HTR-8/SVneo (cell line): ENCODE results near the gene PPP1CA.
"Not testable (repeated sequence)": the region's sequence is repeated elsewhere in the genome, so short reads cannot be mapped to it uniquely, and the experiment has no call there.

Experiments used
- DNase-seq: peaks from one replicate; pipeline ENCODE4 v3.0.0; 2011; ENCODE audit warnings: low spot score, mixed read lengths; ENCODE audit not compliant: insufficient read length
- FAIRE-seq: peaks from 2 replicates; lab custom pipeline; 2011; peaks lifted over from hg19 to GRCh38; lab: Jason Lieb, UNC

Gene PPP1CA

GRCh38 chr11:67435031-67435726 lies 33.5 kb upstream of the PPP1CA start:
- FAIRE-seq (no peak), DNase-seq (no peak)

- FAIRE-seq (peak; percentile 63), DNase-seq (no peak)
Measured at GRCh38 chr11:67434395-67434881, 32.8 kb upstream of the PPP1CA start.

- DNase-seq (no peak), FAIRE-seq (peak; percentile 57)
Measured at GRCh38 chr11:67433536-67434394, 32.1 kb upstream of the PPP1CA start.

- DNase-seq (no peak), FAIRE-seq (no peak)
Measured at GRCh38 chr11:67432655-67433349, 31.1 kb upstream of the PPP1CA start.

GRCh38 chr11:67431346-67432249 lies 29.9 kb upstream of the PPP1CA start:
- FAIRE-seq (peak; percentile 54), DNase-seq (no peak)

- no peak for FAIRE-seq
- DNase-seq, result no peak
Measured at GRCh38 chr11:67429722-67430121, 28.1 kb upstream of the PPP1CA start.

GRCh38 chr11:67429038-67429668 lies 27.5 kb upstream of the PPP1CA start:
- FAIRE-seq (peak; percentile 70), DNase-seq (no peak)

- FAIRE-seq (peak; percentile 99), DNase-seq (peak; percentile 100)
Measured at GRCh38 chr11:67428052-67429001, 26.7 kb upstream of the PPP1CA start, which contains the start of gene RPS6KB2. Gene RPS6KB2, plus strand, starts transcription at chr11:67428494. Its CDS starts 52 bp downstream, at chr11:67428546.

GRCh38 chr11:67427364-67427859 lies 25.8 kb upstream of the PPP1CA start:
- FAIRE-seq, result peak; percentile 69

GRCh38 chr11:67423891-67424613 lies 22.4 kb upstream of the PPP1CA start:
- no peak for DNase-seq
- FAIRE-seq, result no peak

More at GRCh38 chr11:67427364-67427859, 25.8 kb upstream of the PPP1CA start:
- DNase-seq, result not testable (repeated sequence)

GRCh38 chr11:67423466-67423865 lies 21.8 kb upstream of the PPP1CA start:
- FAIRE-seq, result no peak
- DNase-seq, result no peak

- peak; percentile 77 for FAIRE-seq
- DNase-seq, result no peak
Measured at GRCh38 chr11:67422891-67423290, 21.2 kb upstream of the PPP1CA start.

- no peak for FAIRE-seq
- DNase-seq, result no peak
Measured at GRCh38 chr11:67421430-67422031, 19.9 kb upstream of the PPP1CA start.

- FAIRE-seq, result peak; percentile 99
- peak; percentile 99 for DNase-seq
Measured at GRCh38 chr11:67420646-67421429, 19.2 kb upstream of the PPP1CA start.

GRCh38 chr11:67420147-67420645 lies 18.5 kb upstream of the PPP1CA start:
- FAIRE-seq (no peak), DNase-seq (no peak)
